ENCODE measurements around the gene FOLH1.
"Not testable (repeated sequence)": the region's sequence is repeated elsewhere in the genome, so short reads cannot be mapped to it uniquely, and the experiment has no call there.

Gene FOLH1

DNA sequence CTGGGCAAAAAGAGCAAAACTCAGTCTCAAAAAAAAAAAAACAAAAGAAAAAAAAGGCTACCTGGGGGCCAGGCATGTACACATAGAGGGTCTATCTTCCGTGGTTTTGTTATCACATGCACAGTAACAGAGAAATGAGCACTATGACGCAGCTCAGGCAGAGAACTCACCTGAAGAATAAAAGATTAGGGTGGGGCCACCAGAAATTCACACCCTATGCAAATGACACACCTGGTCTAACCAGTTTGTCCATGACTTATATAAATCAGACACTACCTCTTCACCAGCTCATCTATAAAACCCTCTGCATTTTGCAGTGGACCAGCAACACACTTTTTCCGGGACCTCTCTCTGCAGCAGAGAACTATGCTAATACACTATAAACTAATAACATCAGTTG lies 30.5 kb downstream of the FOLH1 start:
- DNase-seq (ENCODE audit: low read depth in 3 of 3), result not testable (repeated sequence)

DNA sequence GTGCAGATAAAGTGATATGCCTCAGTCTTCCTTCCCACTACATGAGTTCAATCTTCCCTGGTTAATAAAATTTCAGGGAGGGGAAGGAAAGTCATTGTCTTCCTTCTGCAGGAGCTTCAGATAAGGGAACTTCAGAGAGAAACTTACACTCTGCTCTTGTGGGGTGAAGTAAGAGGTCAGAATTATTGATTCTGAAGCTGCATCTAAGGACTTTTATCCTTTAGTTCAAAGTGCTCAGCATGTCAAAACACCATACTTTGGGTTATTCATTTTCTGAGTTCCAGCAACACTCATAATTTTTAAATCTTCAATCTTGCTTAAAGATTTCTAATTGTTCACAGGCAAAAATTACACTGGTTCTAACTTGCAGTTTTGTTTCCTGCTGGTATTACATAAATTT lies 33.0 kb downstream of the FOLH1 start:
- not testable (repeated sequence) for DNase-seq (ENCODE audit: low read depth in 3 of 3)

DNA sequence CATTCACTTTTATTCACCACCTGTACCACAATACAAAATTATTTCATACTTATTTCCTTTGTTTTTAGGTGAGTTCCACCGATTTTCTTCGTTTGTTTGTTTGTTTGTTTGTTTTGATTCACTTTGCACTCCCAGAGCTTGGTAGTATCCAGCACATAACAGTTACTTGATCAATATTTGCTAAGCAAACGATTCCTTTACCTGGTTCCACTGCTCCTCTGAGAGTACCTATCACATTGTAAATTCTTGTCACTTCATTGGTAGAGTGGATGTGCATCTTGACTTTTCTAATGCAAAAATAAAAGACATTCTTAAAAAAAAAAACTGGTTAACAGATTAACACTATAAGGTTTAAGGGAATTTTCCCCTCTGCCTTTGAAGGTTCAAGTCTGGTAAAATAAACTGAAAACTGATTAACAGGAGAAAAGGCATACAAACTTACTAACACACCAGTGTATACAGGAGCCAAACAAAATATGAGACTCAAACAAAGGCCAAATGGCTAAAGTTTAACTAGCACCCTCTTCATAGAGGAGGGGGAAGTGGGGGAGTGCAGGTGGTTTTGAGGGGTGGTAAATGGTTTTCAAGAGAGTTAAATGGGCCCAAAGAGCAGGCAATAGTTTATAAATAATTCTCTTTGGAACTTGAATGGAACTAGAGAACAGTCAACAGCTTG lies 33.6 kb downstream of the FOLH1 start:
- DNase-seq (ENCODE audit: low read depth in 3 of 3), result not testable (repeated sequence)

DNA sequence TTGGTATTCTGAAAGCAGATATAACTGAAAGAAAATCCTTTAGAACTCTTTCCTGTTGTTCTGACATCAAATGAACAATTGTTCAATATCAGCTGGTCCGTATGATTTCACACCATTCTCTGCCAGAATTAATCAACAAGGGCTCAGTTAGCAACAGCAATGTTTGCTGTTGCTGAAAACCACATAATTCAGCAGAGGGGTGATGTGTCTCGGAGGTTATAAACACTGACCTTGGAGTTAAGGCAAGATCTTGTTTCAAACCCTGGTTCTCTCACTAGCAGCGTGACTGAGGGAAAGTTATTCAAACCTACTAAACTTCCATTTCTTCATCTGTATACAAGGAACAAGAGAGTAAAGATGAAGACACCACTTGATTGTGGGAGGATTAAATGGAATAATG lies 36.8 kb downstream of the FOLH1 start:
- not testable (repeated sequence) for DNase-seq (ENCODE audit: low read depth in 3 of 3)

DNA sequence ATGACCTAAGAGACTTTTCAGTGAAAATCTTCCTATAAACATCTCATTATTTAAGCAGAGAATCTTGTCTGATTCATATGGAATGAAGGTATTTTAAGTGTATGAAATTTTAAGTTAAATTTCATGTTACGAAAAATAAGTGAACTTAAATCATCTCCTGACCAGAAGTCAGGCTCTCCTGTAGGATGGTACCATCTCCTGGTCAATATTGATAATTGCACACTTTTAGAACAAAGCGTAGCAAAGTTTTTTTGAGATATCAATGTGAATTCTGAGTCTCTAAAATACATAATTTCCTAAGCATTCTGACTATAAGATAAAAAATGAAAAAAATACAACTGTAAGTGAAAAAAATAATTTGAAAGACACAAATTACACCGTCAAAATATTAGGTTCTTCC lies 38.8 kb downstream of the FOLH1 start:
- DNase-seq (ENCODE audit: low read depth in 3 of 3), result not testable (repeated sequence)

GRCh38 chr11:49168992-49169391 lies 39.4 kb downstream of the FOLH1 start:
- DNase-seq (ENCODE audit: low read depth in 3 of 3), result not testable (repeated sequence)

- DNase-seq (ENCODE audit: low read depth in 3 of 3), result no peak
These were observed 57.2 kb downstream of the FOLH1 start for GRCh38 chr11:49151211-49151610.

- DNase-seq (ENCODE audit: low read depth in 3 of 3), result not testable (repeated sequence)
These were observed 106.0 kb downstream of the FOLH1 start for GRCh38 chr11:49102356-49102755.
